ENCODE results near the gene UBL5. TPM values are rescaled to one million over a fixed set of nuclear protein-coding genes. Genes with fewer than 3 reads are reported as not detected.
"Not testable (repeated sequence)": the region's sequence is repeated elsewhere in the genome, so short reads cannot be mapped to it uniquely, and the experiment has no call there.

The UBL5 gene
- total RNA-seq, 4 donors from 2014 or later: 177 to 258 (median 207) TPM

- no peak overlapping the region for H3K4me3 ChIP-seq
- H3K27ac ChIP-seq: peak overlapping the region in 2 of 4 donors; percentile 97 to 100
- no peak for DNase-seq
- H3K27me3 ChIP-seq: no peaks in the 10 kb centered on the region
- H3K4me1 ChIP-seq: peaks cover 0 to 24% (median 1%) of the 10 kb centered on the region in 4 donors
- H3K36me3 ChIP-seq: no peaks in the 10 kb centered on the region
- no peaks in the 10 kb centered on the region for H3K9me3 ChIP-seq
- no peak for TF ChIP-seq POLR2A (IDR thresholded peaks at IDR 0.05)
These were observed 40.9 kb upstream of the UBL5 start for GRCh38 chr19:9786819-9787218.

GRCh38 chr19:9788604-9789003 is 39.1 kb upstream of the UBL5 start:
- DNase-seq, H3K27ac ChIP-seq, H3K27me3 ChIP-seq, H3K9me3 ChIP-seq, H3K36me3 ChIP-seq, H3K4me3 ChIP-seq: not testable (repeated sequence)
- peaks cover 0 to 24% (median 1%) of the 10 kb centered on the region in 4 donors for H3K4me1 ChIP-seq

- Histone ChIP-seq H3K27ac (no peak overlapping the region), H3K9me3 (no peaks in the 10 kb centered on the region), H3K27me3 (no peaks in the 10 kb centered on the region), H3K4me3 (no peak overlapping the region), H3K36me3 (no peaks in the 10 kb centered on the region), H3K4me1 (peaks cover 0 to 24% (median 1%) of the 10 kb centered on the region in 4 donors)
- TF ChIP-seq POLR2A (IDR thresholded peaks at IDR 0.05): no peak
- no peak for TF ChIP-seq CTCF (IDR thresholded peaks at IDR 0.05)
- no peak for DNase-seq
These were observed 38.7 kb upstream of the UBL5 start for GRCh38 chr19:9789066-9789465.

GRCh38 chr19:9789579-9789978 is 38.1 kb upstream of the UBL5 start:
- H3K27me3 ChIP-seq, DNase-seq, H3K9me3 ChIP-seq, H3K4me3 ChIP-seq, H3K36me3 ChIP-seq: not testable (repeated sequence)
- H3K27ac ChIP-seq: peak overlapping the region in 1 of 4 donors; percentile 34
- H3K4me1 ChIP-seq: peaks cover 0 to 20% (median 1%) of the 10 kb centered on the region in 4 donors

GRCh38 chr19:9791073-9791367 is 36.7 kb upstream of the UBL5 start:
- H3K27me3 ChIP-seq: not testable (repeated sequence)

GRCh38 chr19:9791552-9792205 is 36.0 kb upstream of the UBL5 start:
- Histone ChIP-seq H3K4me1 (peaks cover 0 to 15% (median 1%) of the 10 kb centered on the region in 4 donors), H3K36me3 (no peaks in the 10 kb centered on the region), H3K9me3 (no peaks in the 10 kb centered on the region), H3K27me3 (no peaks in the 10 kb centered on the region), H3K4me3 (peak overlapping the region; percentile 68 to 92 (median 71)), H3K27ac (peak overlapping the region; percentile 89 to 99 (median 92))
- peak; percentile 97 to 98 (median 98) for DNase-seq
- TF ChIP-seq POLR2A (IDR thresholded peaks at IDR 0.05) (peak; percentile 8 to 80), CTCF (IDR thresholded peaks at IDR 0.05) (no peak)

More at GRCh38 chr19:9791073-9791367, 36.7 kb upstream of the UBL5 start:
- not testable (repeated sequence) for H3K9me3 ChIP-seq, DNase-seq, H3K36me3 ChIP-seq
- H3K27ac ChIP-seq: peak overlapping the region in 3 of 4 donors; percentile 91 to 99 (median 92)
- peaks cover 0 to 15% (median 1%) of the 10 kb centered on the region in 4 donors for H3K4me1 ChIP-seq
- H3K4me3 ChIP-seq: peak overlapping the region in 2 of 4 donors; percentile 68 to 92

GRCh38 chr19:9792206-9793070 is 35.3 kb upstream of the UBL5 start:
- DNase-seq: peak; percentile 97 to 99 (median 98)
- TF ChIP-seq CTCF (IDR thresholded peaks at IDR 0.05) (peak in 2 of 6 experiments; percentile 3 to 12), POLR2A (IDR thresholded peaks at IDR 0.05) (peak in 1 of 2 donors; percentile 9)
- no peaks in the 10 kb centered on the region for H3K9me3 ChIP-seq
- H3K36me3 ChIP-seq: no peaks in the 10 kb centered on the region
- H3K4me1 ChIP-seq: peaks cover 0 to 15% (median 1%) of the 10 kb centered on the region in 4 donors
- peak overlapping the region; percentile 89 to 99 (median 92) for H3K27ac ChIP-seq
- H3K4me3 ChIP-seq: peak overlapping the region; percentile 68 to 92 (median 71)
- H3K27me3 ChIP-seq: no peaks in the 10 kb centered on the region
